Tibial nerve (tissue), 4 donors: ENCODE results near the gene AZIN2.
A peak's percentile ranks its signal among the peaks of the same experiment; 100 is the strongest.

ENCODE experiments used
- EP300 ChIP-seq, 2 donors: sonication (generic); formaldehyde crosslinking; IDR thresholded peaks; one replicate each; pipeline ENCODE4 v1.6.1; 2017; ENCODE audit warnings: antibody characterized with exemption in 2 of 2, mild to moderate bottlenecking in 1 of 2
- TF ChIP-seq, protein P1 (sequence below), 5 experiments: fragments of 200-600 bp in 3 of 5; fragments of 450-650 bp in 2 of 5; sonication (generic) in 3 of 5; IDR thresholded peaks; one replicate each; pipeline ENCODE4 v1.5.1; 2016 to 2019; ENCODE audit warnings: antibody characterized with exemption in 5 of 5, mild to moderate bottlenecking in 3 of 5, moderate library complexity in 2 of 5

- TF ChIP-seq, protein P1, sequence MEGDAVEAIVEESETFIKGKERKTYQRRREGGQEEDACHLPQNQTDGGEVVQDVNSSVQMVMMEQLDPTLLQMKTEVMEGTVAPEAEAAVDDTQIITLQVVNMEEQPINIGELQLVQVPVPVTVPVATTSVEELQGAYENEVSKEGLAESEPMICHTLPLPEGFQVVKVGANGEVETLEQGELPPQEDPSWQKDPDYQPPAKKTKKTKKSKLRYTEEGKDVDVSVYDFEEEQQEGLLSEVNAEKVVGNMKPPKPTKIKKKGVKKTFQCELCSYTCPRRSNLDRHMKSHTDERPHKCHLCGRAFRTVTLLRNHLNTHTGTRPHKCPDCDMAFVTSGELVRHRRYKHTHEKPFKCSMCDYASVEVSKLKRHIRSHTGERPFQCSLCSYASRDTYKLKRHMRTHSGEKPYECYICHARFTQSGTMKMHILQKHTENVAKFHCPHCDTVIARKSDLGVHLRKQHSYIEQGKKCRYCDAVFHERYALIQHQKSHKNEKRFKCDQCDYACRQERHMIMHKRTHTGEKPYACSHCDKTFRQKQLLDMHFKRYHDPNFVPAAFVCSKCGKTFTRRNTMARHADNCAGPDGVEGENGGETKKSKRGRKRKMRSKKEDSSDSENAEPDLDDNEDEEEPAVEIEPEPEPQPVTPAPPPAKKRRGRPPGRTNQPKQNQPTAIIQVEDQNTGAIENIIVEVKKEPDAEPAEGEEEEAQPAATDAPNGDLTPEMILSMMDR (IDR thresholded peaks at IDR 0.05): no peak
- peak in 1 of 2 donors; percentile 29 for TF ChIP-seq EP300 (IDR thresholded peaks at IDR 0.05)
Observed at GRCh38 chr1:33161061-33161681, 80.2 kb downstream of the AZIN2 start.
